Prostate gland (tissue), 2 donors: ENCODE data around the gene SAMD4A. TPM values are rescaled to one million over a fixed set of nuclear protein-coding genes. Genes with fewer than 3 reads are reported as not detected.

Experiments used
- DNase-seq: peaks from one replicate; pipeline ENCODE4 v3.0.0-alpha.2; 2019; ENCODE audit warnings: low spot score
- H3K27ac ChIP-seq, 2 donors: fragments of 200-600 bp; sonication (generic); 2 replicates each; pipeline ENCODE4 v1.5.1; 2017 to 2019
- H3K27me3 ChIP-seq: fragments of 200-600 bp; sonication (generic); replicated peaks from 2 replicates; pipeline ENCODE4 v1.5.1; 2019; ENCODE audit not compliant: insufficient read depth
- H3K36me3 ChIP-seq, 2 donors: fragments of 200-600 bp; sonication (generic); 1 replicate in 1 of 2; 2 replicates in 1 of 2; pipeline versions ENCODE4 v1.5.1 to v1.8.1; 2017 to 2019
- H3K4me1 ChIP-seq: fragments of 200-600 bp; sonication (generic); replicated peaks from 2 replicates; pipeline ENCODE4 v1.5.1; 2019
- H3K4me3 ChIP-seq, 2 donors: fragments of 200-600 bp; sonication (generic); 2 replicates each; pipeline ENCODE4 v1.5.1; 2017 to 2019
- H3K9me3 ChIP-seq: fragments of 200-600 bp; sonication (generic); 2 replicates; pipeline ENCODE4 v1.5.1; 2017
- POLR2A ChIP-seq: fragments of 450-650 bp; IDR thresholded peaks from one replicate; pipeline ENCODE4 v1.6.1; 2016; ENCODE audit warnings: antibody characterized with exemption, mild to moderate bottlenecking
- POLR2AphosphoS5 ChIP-seq: sonication (generic); formaldehyde crosslinking; IDR thresholded peaks from one replicate; pipeline ENCODE4 v1.6.1; 2017; ENCODE audit warnings: antibody characterized with exemption
- WGBS: methylation state at CpG from one replicate; pipeline ENCODE4 v1.1.5; 2018; 5-methylcytosine and 5-hydroxymethylcytosine counted together
- intact Hi-C: fragments of 100-400 bp; cut with DNase I; formaldehyde crosslinking; loops from one replicate; pipeline ENCODE4 v1.14.2; 2022
- total RNA-seq, 2 donors: library from RNA; depleted of rRNA; stranded (reverse); fragments of >200 nt; gene quantifications; one replicate each; pipeline ENCODE4 v1.1.0, GENCODE V29; 2016
- TF ChIP-seq, protein P1 (sequence below), 4 experiments: fragments of 200-600 bp in 2 of 4; fragments of 450-650 bp in 2 of 4; sonication (generic) in 2 of 4; IDR thresholded peaks; 1 replicate in 3 of 4; 2 replicates in 1 of 4; pipeline ENCODE4 v1.5.1; 2016 to 2019; ENCODE audit warnings: antibody characterized with exemption in 4 of 4, mild to moderate bottlenecking in 2 of 4, moderate library complexity in 2 of 4

SAMD4A gene
- total RNA-seq, 2 donors from 2014 or later = 18.1 to 38.5 TPM

DNA sequence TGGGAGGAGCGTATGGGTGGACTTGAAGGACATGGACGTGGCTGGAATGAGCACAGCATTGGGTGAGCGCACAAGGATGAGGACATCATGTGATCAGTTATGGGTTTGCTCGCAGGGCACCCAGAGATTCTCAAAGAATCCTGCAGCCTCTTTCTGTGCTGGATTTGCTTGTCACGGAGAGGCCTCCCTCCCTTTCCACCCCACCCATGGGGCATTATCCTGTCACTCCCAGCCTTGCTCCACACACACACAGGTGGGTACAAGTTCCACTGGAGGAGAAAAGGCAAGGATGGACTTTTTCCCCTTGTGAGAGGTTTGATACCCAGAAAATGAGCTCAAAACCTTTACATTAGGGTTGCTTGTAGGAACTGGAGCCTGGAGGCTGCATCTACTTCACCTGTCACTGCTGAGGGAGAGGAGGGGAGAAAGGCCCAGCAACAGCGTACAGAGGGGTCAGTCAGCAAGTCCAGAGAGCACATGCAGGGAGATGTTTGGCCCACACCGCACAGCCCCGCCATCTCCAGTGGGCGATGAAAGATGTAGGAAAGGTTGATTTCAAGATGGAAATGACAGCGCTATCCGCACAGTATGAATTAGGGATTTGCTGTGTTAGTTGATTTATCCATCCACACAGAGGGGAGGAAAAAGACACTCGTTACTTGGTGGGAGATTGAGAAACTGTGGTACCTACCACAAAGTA, 223.0 kb downstream of the SAMD4A start:
- 94% methylated on average over 12 of the region's 12 CpGs for WGBS
- no peak overlapping the region for H3K27ac ChIP-seq
- TF ChIP-seq, protein P1, sequence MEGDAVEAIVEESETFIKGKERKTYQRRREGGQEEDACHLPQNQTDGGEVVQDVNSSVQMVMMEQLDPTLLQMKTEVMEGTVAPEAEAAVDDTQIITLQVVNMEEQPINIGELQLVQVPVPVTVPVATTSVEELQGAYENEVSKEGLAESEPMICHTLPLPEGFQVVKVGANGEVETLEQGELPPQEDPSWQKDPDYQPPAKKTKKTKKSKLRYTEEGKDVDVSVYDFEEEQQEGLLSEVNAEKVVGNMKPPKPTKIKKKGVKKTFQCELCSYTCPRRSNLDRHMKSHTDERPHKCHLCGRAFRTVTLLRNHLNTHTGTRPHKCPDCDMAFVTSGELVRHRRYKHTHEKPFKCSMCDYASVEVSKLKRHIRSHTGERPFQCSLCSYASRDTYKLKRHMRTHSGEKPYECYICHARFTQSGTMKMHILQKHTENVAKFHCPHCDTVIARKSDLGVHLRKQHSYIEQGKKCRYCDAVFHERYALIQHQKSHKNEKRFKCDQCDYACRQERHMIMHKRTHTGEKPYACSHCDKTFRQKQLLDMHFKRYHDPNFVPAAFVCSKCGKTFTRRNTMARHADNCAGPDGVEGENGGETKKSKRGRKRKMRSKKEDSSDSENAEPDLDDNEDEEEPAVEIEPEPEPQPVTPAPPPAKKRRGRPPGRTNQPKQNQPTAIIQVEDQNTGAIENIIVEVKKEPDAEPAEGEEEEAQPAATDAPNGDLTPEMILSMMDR (IDR thresholded peaks at IDR 0.05) = no peak
- TF ChIP-seq POLR2AphosphoS5 (no peak), POLR2A (no peak)
- no peaks in the 10 kb centered on the region for H3K9me3 ChIP-seq
- no peaks in the 10 kb centered on the region for H3K36me3 ChIP-seq
- H3K27me3 ChIP-seq = no peaks in the 10 kb centered on the region
- intact Hi-C loops = no loop called here
- no peak overlapping the region for H3K4me3 ChIP-seq
- H3K4me1 ChIP-seq = no peaks in the 10 kb centered on the region
- DNase-seq = no peak

DNA sequence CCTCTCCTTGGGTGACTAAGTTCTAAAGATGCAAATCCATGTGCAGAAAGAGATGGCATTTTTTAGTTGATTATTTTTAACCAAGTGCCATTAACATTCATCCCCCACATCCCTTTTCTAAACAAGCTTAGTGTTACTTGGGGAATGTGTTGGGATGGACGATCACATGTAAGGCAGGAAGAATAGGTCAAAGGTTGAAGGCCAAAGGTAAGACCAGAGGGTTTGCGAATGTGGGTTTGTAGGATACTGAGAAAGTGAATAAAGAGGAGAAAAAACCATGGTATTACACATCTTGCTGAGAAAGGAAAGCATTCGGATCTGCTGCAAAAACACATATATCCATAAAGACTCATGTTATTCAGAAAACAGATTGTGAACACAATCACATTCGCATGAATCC, 224.1 kb downstream of the SAMD4A start:
- intact Hi-C loops = no loop called here
- Histone ChIP-seq H3K9me3 (no peaks in the 10 kb centered on the region), H3K27ac (no peak overlapping the region), H3K27me3 (no peaks in the 10 kb centered on the region), H3K4me1 (no peaks in the 10 kb centered on the region), H3K4me3 (no peak overlapping the region), H3K36me3 (no peaks in the 10 kb centered on the region)
- no peak for DNase-seq
- TF ChIP-seq, protein P1 (IDR thresholded peaks at IDR 0.05) = no peak
- no peak for TF ChIP-seq POLR2AphosphoS5
- no peak for TF ChIP-seq POLR2A
- 96% methylated on average over 4 of the region's 4 CpGs for WGBS

DNA sequence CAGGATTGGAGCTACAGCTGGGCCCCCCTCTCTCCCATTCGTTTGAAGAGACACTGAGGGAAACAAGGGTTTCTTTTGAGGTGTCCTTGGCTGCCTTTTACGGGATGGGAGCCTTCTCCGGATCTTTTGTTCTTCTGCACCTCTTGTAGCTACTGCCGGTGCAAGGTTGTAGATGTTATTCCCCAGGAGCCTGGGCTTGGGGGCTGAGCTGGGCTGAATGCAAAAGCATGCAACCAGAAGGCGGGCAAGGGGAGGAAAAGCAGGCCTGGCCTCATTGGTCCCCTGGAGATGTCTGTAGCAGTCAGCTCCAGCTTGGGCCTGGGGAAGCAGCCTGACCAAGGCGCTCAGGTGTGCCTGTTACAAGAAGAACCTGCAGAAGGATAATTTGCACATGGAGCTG, 225.4 kb downstream of the SAMD4A start:
- Histone ChIP-seq H3K4me1 (no peaks in the 10 kb centered on the region), H3K9me3 (no peaks in the 10 kb centered on the region), H3K27me3 (no peaks in the 10 kb centered on the region), H3K27ac (no peak overlapping the region), H3K36me3 (no peaks in the 10 kb centered on the region), H3K4me3 (no peak overlapping the region)
- 69% methylated on average over 6 of the region's 6 CpGs for WGBS
- TF ChIP-seq, protein P1 (IDR thresholded peaks at IDR 0.05) = no peak
- TF ChIP-seq POLR2AphosphoS5 (no peak), POLR2A (no peak)
- intact Hi-C loops = no loop called here
- DNase-seq = no peak

DNA sequence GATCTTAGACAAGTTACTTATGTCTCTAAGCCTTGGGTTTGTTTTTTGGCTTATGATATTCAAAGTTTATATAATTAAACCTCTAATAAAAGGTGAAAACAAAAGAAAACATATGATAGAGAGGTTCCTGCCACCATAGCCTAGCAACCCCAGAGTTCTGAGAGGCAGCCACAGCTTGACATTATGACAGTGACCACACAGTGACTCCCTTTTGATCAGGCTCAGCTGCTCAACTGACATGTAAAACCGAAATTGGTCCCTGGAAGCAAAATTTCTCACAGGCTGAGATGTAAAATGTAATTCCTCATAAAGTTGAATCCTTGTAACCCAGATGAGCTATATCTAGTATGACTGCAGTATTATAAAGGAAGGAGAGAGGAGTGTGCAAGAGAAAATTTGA, 227.2 kb downstream of the SAMD4A start:
- Histone ChIP-seq H3K27me3 (no peaks in the 10 kb centered on the region), H3K9me3 (no peaks in the 10 kb centered on the region), H3K4me1 (no peaks in the 10 kb centered on the region), H3K36me3 (no peaks in the 10 kb centered on the region), H3K27ac (no peak overlapping the region), H3K4me3 (no peak overlapping the region)
- TF ChIP-seq POLR2AphosphoS5 (no peak), POLR2A (no peak)
- TF ChIP-seq, protein P1 (IDR thresholded peaks at IDR 0.05) = no peak
- no peak for DNase-seq
- 27% methylated on average over 1 of the region's 1 CpG for WGBS
- intact Hi-C loops = no loop called here

DNA sequence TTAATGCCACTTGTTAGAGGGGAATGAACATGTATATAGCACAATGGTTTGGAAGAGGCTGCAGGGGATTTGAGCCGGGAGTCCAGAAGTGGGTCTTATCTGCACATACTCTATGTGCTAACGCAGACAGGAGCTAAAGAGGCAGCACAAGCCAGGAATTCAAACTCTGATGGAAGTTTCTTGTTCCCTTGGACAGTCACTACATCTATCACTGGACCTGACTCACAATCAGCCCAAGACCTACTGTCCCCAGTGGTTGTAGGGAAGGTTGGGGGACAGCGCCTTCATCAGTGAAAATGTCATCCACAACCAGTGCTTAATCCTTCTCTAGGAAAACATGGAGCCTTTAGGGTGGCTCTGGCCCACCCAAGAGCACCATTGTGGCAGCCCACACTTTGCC, 227.9 kb downstream of the SAMD4A start:
- Histone ChIP-seq H3K27me3 (no peaks in the 10 kb centered on the region), H3K4me3 (no peak overlapping the region), H3K36me3 (no peaks in the 10 kb centered on the region), H3K4me1 (no peaks in the 10 kb centered on the region), H3K27ac (no peak overlapping the region), H3K9me3 (no peaks in the 10 kb centered on the region)
- intact Hi-C loops = no loop called here
- 81% methylated on average over 3 of the region's 3 CpGs for WGBS
- no peak for DNase-seq
- no peak for TF ChIP-seq POLR2AphosphoS5
- no peak for TF ChIP-seq POLR2A
- TF ChIP-seq, protein P1 (IDR thresholded peaks at IDR 0.05) = no peak
